CD4-positive, alpha-beta T cell treated with Interleukin-10 for 1 hour (primary cell): ENCODE results near the gene PLA2G4A.

ENCODE experiments used
- DNase-seq: peaks from one replicate; pipeline ENCODE4 v3.0.0-alpha.2; 2020

Gene PLA2G4A

DNA sequence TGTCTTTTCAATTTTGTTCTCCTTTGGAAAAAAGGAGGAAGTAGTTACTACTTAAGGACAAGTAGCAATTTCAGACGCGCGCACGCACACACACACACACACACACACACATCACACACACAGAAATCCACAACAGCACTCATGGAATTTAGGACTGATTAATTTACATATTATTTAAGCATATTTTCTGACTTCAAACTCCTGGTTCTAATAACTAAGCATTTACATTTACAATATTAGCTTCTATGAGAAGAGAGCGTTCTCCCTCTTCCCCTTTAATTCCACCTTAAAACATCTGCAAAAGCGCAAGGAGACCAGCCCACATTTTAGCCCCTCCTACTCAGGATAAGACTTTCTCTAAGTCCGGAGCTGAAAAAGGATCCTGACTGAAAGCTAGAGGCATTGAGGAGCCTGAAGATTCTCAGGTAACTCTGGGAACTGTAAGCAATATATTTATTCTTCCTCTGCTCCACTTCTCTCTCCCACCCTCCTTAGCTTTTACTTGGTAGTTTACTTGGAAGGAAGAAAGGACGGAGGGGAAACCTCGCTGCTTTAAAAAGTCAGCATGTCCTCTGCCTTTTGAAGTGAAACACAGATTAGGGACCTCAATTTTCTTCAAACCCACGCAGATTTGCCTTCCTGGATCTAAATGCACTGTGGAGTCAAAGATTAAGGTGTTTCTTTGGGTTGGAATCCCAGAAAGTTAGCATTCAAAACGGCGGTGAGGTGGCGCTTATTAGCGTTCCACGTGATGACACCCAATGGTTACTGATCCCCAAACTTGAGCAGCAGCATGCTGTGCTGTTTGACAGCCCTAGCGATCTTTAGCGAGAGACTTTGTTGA lies at the start of gene PLA2G4A:
Gene PLA2G4A (plus strand): TSS at position 339 of the 844 bp plus-strand sequence. CDS start 25,406 bp downstream, outside the sequence.
- DNase-seq: peak; percentile 13

DNA sequence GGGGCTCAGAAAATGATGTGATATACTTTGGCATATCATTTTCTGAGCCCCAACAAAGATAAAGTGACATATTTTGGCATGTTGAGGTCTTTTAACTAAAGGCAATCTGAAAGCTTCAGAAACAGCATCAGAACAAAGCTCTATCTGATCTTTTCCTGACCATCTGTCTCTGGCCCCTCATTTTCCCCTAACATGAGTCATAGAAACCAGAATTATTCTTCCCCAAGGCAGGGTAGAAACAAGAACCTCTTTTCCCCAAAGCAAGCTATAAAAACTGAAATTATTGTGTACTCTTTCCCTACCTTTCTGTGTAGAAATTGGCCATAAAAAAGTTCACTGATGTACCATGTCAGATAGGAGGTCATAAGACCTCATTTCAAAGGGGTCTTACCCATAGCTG lies 48.7 kb upstream of the PLA2G4A start:
- no peak for DNase-seq

GRCh38 chr1:186781730-186782129 lies 47.0 kb upstream of the PLA2G4A start:
- no peak for DNase-seq

- DNase-seq: no peak
These were observed 46.0 kb upstream of the PLA2G4A start for GRCh38 chr1:186782791-186783190.

- no peak for DNase-seq
These were observed 45.6 kb upstream of the PLA2G4A start for GRCh38 chr1:186783193-186783592.

DNA sequence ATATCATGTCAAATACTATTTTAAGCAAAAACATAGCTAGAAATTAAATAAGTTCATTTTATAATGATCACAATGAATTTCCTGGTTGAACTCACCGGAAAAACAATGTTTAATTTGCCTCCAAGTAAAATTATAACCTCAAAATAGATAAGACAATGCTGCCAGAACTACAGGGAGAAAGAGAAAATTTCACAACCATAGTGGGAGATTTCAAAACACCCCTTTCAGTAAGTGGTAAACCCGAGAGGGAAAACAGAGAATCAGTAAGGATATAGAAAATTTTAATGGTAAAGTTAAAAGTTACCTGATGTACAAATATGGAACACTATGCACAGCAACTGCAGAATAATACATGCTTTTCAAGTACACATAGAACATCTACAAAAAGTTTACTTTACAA lies 43.2 kb upstream of the PLA2G4A start:
- DNase-seq: no peak

- DNase-seq: no peak
These were observed 38.6 kb upstream of the PLA2G4A start for GRCh38 chr1:186790101-186790500.

DNA sequence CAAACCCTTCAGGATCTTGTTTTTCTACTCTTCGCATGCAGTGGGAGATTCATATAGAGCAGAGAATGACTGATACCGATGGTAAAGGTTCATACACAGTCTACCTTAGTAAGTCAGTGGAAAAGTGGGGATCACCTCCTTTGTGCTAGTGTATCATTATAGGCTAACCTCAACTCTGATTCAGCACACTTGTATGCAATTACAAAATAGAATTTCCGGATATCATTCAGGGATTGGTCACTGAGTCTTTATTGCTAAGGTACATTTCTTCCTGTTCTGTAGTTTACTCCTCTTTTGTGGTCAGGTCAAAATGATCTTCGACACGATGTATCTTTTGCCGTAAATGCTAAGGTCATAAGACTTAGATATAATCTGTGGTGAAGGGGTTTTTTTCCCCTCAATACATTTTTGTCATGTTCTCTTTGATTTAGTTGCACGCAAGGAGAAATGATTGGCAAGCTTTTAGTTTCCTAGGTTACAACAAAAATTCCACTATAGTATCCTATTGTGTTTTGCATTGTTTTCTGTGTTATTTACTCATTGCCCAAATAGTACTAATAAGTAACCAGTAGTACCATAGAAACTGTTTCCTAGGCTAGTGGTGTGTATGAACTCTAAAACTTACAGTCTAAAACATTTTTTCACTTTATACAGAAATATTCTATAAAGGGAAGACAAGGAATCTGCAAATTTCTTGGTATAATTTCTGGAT lies 35.7 kb upstream of the PLA2G4A start:
- DNase-seq: no peak

DNA sequence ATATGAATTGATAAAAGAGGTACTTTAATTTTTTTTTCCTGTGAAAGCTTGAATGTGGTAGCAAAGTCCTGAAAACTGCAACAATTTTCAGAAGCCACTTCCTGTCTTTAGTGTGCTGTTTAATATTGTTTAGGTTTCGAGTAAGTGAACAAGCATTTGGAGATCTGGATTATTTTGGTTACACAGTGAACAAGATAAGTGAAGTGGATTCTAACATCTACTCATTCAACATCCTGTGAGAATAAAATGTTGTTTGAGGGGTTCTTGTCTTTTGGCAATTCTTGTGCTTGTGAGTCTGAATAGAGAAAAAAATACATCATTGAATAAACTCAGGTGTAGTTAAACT lies 35.2 kb upstream of the PLA2G4A start:
- no peak for DNase-seq

- no peak for DNase-seq
These were observed 29.6 kb upstream of the PLA2G4A start for GRCh38 chr1:186798960-186799688.

DNA sequence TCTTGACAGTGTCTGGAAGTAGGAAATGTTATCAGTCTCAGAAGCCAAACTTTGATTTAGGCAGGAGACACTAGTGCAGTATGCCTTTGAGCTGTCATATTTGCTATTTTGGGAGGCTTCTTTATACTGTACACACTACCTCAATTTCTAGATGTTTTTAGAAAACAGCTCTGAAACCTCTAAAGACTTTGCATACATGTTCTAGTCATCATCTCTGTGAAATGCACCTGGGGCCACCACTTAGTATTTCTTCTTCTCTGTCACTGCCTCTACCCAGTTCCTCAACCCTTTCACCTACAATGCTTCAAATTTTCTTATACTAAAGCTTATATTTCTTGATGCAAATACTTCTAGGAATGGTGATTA lies 29.1 kb upstream of the PLA2G4A start:
- DNase-seq: no peak

DNA sequence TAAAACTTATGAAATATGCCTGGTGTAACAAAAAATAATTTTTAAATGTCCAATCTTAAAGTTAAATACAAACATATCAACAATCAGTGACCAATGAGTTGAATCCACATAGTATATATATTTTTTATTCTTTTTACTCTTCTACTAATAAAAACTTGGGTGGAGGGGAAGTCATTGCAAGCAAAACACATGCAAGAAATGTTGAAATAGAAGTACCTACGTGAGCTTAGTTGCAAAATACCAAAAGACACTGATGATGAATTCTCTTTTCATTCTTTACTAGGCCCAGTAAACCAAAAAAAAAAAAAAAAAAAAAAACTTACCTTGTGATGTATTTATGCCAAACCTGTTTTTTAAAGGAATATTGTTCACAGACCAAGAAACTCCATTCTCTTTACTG lies 26.4 kb upstream of the PLA2G4A start:
- DNase-seq: no peak

DNA sequence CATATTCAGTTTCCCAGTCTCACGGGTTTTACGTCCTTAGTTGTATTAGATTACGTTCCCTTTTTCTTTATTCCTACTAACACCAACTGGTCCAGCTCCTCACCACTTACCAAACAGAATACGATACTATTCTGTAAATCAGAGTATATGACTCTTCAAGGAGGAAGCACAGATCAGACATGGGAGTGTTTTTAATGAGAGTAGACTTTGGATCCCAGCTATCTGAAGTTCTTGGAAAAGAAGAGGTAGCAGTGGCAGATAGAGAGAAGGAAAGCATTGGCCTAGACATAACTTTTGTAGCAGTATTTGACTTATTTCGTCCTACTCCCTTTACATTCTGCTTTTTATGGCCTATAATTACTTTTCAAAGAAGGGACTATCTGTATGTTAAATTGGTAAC lies 24.1 kb upstream of the PLA2G4A start:
- no peak for DNase-seq

DNA sequence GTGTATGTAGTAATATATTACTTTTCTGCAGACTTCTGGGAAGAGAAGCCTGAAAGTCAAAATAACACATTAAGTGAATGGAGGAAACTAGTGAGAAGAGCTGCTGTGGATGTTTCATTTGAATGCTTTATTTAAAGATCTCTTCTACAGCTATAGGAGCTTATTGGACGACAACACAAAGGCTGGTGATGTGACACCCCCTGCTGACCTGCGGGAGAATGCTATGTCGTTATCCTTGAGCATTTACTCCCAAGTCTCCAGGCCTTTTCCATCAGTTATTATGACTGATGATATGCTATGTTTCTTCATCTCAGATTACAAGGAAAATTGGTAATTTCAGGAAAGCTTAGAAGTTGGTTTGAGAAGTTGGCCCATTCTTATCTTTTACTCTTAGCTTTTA lies 22.3 kb upstream of the PLA2G4A start:
- no peak for DNase-seq

DNA sequence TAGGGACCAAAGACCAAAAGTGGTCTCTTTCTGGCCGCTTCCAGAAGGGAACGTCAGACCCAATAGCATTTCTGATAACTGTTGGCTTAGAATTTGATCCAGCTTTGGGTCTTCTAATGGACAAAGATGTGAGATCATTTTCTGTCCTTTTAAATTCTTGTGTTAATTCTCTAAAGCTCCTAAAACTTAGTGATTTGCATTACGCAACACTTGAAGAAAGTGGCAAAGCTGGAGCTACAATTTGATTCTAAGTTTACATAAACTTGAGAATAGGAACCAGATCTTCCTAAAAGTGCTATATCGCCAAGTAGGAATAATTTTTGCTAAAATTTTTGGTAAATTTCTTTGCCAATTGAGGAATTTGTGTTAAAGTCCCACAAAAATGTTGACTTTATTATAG lies 21.6 kb upstream of the PLA2G4A start:
- DNase-seq: no peak

- DNase-seq: no peak
These were observed 16.9 kb upstream of the PLA2G4A start for GRCh38 chr1:186811892-186812291.

GRCh38 chr1:186812570-186812969 lies 16.2 kb upstream of the PLA2G4A start:
- DNase-seq: no peak

DNA sequence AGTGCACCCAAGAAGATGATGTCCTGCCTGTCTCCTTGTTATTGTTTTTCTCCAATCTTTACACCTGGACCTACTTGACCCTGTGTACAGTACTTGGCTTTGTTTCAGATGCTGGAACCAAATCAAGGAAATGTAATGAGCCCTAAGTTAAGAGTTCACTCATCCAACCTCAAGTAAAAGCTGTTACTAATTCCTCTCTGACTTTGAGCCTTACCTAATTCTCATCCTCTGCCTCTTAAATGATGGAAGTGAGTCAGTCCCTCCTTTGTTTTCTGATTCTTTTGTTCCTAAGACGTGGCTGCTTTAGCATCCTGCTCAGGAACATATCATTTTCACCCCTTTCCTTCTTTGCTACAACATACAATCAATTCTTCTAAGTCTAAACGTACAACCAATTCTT lies 15.3 kb upstream of the PLA2G4A start:
- DNase-seq: no peak

- no peak for DNase-seq
These were observed 9.6 kb upstream of the PLA2G4A start for GRCh38 chr1:186819126-186819525.

DNA sequence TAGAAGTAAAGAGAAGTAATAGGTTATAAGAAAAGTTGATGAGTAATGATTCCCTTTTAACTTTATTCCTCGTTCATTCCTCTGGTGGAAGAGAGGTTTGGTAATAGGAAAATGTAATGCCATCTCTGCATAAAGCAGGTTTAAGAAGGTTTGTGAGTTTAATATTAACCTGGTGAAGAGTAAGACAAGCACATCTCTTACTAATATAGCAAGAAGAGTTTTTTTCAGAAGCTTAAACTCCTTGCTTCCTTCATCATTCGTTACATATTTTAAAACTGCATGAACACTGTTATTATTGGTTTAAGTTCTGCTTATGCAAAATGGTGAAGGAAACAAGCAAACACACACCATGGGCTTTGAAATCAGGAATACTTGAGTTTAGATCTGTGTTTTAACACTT lies 9.2 kb upstream of the PLA2G4A start:
- no peak for DNase-seq

- DNase-seq: no peak
These were observed 1.2 kb downstream of the PLA2G4A start for GRCh38 chr1:186829686-186830587.

DNA sequence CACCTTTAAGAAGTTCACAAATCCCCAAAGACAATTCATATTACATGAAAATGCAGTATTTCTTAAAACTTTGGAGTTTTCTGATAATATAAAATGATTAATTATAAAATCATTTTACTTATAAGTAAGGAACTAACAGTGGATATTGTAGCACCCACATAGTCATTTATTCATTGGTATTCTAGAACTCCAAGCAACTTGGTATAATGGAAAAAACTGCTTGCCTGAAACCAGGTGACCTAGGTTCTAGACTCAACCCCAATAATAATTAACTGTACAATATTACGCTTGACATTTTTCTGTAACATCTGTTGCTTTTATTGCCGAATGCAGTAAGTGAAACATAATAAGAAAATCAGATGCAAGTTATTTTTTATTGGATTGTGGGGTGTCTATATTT lies 2.4 kb downstream of the PLA2G4A start:
- DNase-seq: no peak
